GM18867 (cell line): Measurements from ENCODE around the gene HOXC12.

Source experiments
- ATAC-seq: cut with Tn5 transposase; IDR thresholded peaks from one replicate; pipeline ENCODE4 v1.9.1; 2021; ENCODE audit warnings: mild to moderate bottlenecking, moderate library complexity; ENCODE audit not compliant: unreplicated experiment

HOXC12 gene, protein sequence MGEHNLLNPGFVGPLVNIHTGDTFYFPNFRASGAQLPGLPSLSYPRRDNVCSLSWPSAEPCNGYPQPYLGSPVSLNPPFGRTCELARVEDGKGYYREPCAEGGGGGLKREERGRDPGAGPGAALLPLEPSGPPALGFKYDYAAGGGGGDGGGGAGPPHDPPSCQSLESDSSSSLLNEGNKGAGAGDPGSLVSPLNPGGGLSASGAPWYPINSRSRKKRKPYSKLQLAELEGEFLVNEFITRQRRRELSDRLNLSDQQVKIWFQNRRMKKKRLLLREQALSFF

DNA sequence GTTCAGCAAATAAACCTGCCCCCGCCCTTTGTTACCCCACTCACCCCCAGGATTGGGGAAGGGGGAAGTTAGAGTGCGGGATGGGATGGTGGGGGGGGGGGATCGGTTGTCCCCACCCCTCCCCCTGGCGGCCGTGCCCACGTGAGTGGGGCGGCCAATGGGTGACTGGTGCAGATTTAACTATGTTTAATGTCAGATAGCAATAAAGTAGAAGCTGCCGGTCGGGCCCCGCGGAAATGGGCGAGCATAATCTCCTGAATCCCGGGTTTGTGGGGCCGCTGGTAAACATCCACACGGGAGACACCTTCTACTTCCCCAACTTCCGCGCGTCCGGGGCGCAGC is at the start of gene HOXC12:
Gene HOXC12 (plus strand): TSS at position 210 of the 342 bp plus-strand sequence. CDS start 27 bp downstream, at position 237.
- no peak for ATAC-seq

GRCh38 chr12:53907103-53907502 is 47.6 kb upstream of the HOXC12 start:
- no peak for ATAC-seq

- ATAC-seq = no peak
Measured at GRCh38 chr12:53916788-53917655, 37.7 kb upstream of the HOXC12 start.

DNA sequence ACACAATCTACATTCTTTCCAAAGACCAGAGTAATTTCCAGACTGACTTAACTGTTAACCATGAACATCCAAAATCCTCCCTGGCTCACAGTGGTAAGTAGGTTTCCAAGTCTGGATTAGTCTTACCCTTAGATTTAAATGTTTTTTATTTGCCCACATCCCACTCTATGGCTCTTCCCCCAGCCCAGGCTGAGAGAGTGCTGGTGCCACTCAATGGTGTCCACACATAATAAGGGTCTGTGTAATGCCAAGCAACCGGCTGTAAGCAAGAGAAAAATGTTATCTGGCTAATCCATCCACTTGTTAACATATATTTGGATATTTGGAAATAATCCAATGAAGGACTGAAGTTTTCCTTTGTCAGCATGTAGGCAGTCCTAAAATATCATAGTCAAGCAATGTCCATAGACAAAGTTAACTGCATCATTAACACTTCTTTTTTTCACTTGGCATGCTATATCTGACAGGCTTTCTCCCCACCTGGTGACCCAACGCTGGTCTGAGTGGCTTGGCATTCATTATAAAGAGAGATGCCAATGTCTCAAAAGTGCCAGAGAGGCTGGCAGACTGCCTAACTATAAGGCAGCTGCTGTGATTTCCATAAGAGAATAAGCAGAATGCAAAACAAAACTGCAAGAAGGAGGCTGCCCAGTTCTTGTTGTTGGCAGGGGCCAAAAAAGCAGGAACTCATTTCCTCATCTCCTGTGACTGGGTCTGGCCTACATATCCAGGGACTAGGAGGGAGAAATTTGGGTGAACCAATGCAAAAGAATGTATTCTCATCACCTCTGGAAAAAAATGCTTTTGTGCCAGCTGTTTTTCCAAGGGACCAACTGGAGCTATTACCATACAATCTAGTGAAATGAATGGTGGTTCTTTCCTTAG is 29.9 kb upstream of the HOXC12 start:
- no peak for ATAC-seq

GRCh38 chr12:53927220-53928029 is 27.3 kb upstream of the HOXC12 start:
- no peak for ATAC-seq

DNA sequence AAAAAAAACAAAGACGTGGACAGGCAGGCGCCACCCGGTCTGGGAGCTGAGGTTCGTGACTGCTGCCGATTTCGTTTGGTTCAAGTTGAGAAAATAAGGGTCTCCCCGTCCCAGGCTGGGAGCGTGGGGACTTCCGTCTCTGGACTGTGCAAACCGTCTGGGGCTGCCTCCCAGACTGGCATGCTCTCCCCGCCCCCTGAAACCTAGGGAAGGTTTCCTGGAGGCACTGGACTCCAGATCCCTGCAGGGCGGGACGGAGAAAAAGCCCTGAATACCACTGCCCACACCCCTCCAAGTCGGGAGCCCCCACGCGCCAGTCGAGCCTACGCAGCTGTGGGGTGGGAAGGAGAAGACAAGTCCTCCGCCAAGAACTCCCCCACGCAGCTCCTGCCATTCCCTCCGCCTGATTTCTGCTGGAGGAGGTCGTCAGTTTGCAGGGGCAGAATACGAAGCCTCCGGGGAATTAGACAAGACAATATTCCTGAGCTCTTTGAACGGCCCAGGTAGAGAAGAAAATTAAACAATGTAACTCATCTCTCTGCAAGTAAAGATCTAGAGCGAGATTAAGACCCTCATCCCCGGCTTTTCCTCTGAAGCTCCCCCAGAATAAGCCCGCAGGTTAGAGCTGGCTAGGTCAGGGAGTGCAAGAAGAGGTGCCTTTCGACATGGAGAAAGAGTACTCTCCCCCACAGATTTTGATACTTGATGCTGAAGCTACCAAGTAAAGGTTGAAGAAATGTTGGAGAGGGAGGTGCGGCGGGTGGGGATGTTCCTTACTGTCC is 26.5 kb upstream of the HOXC12 start:
- ATAC-seq = no peak

- ATAC-seq = no peak
Measured at GRCh38 chr12:53929527-53929926, 25.2 kb upstream of the HOXC12 start.

- no peak for ATAC-seq
Measured at GRCh38 chr12:53930591-53931255, 24.0 kb upstream of the HOXC12 start.

GRCh38 chr12:53931844-53932581 is 22.7 kb upstream of the HOXC12 start:
- ATAC-seq = no peak

DNA sequence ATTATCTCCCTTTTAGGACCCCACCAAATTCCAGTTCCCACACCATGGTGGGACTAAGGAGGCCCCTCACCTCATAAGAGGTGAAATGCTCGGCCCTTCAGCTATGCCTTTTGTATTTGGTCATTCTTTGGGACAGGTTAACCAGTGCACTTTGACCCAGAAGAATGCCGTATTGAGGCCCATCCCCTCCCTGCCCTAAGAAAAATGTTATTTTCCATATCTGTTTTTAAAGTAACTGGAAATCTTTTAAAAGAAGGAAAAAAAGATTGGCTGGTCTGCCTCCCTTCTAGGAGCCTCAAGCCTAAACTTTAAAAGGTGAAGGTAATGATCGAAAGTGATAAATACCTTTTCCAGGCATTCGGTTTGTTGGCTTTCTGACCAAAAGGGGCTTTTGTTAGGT is 21.8 kb upstream of the HOXC12 start:
- ATAC-seq = no peak

DNA sequence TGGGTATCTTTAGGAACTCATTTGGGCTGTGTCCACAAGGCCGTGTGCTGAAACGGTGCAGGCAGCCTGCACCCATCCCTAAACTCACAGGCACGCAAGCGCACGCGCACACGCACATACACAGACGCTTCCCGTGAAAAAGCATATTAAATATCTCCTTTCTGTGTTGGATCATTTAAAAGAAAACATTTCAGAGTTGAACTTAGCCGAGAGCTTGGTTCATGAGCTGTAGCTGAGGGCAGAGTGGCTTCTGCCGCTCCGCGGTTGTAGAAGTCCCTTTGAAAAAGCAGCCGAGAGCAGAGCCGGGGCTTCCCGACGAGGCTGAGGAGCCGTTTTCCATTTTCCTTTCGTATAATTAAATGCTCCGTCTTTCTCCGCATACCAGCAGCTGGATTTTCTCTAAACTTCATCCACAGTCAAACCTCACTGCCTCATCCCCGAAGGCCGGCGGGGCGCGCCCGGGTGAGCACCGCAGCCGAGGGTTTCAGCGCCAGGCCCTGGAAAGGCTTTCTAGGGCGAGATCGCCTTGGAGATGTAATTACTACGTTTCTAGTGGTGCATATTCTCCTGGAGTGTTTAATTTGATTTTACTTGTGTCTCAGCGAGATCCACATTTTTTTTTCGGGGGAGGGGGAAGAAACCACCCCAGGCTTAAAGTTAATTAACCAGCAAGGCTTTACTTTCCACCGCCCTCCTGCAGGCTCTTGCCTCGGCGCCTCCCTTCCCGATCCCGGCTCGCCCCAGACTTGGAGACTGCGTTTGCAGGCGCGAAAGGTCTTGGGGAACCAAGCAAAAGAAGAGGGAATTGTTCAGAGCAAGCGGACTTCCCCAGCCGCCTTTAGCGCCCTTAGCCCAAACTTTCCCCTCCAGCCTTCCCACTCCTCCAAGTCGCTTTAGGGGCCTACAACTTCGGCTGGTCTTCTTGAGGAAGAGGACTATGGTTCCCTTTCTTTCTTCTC is 19.0 kb upstream of the HOXC12 start:
- ATAC-seq = no peak

DNA sequence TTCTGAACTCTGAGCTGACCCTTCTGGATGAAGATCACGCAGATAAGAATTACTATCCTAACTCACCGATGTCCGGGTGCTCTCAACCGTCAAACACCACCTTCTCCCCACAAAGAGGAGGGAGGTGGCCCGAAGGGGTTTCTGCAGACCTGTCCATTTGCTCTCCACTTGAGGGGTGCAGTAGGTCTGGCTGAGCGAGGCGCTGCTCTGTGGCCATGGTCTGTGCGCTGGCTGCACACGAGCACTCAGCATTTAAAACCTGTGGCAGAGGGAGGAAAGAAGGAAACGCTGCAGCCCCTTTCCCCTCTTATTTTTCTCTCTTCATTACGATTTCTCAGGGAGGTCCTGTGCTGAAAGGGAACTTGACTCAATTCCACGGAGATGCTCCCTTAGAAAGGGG is 17.6 kb upstream of the HOXC12 start:
- ATAC-seq = no peak

DNA sequence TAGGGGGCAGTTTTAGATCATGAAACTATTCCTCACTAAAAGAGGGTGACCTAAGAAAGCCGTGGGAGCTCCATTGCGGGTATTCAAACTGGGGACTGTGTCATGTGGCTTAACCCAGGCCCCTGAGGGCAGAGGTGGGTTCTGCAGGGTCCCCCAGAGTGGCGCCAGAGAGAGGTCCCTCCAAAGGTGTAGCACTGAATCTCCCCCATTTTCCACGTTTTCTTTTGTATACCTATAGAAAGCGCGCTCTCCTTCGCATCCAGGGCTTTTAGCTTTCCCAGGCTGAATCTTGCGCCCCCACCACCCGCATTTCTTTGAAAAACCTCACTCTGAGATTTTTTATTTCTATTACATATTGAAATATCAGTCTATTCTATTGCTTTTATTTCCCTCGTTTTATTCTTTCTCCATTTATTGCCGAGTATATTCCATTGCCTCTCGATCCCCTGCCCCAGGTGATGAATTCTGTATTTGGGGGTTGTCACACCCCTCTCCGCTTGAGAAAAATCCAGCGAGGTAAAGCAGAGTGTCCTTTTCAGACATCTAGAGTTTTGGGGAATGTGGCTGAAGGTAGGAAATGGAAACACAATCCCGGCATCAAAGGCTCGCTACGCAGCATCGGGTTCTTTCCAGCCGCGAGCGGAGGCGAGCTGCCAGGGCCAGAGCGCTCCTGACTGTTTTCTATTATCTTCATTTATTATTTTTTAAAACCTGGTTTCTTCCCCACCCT is 16.9 kb upstream of the HOXC12 start:
- no peak for ATAC-seq

- ATAC-seq = no peak
Measured at GRCh38 chr12:53938326-53939140, 16.2 kb upstream of the HOXC12 start, which contains the start of gene HOXC13. Gene HOXC13, plus strand, starts transcription at chr12:53938831. Its CDS starts 76 bp downstream, at chr12:53938907.
